Endodermal cell (in vitro differentiated cells): ENCODE data around the gene PIF1. TPM values are rescaled to one million over a fixed set of nuclear protein-coding genes. Genes with fewer than 3 reads are reported as not detected.

Source experiments
- DNase-seq: peaks from one replicate; pipeline ENCODE4 v3.0.0-alpha.2; 2017
- H3K27ac ChIP-seq: 2 replicates; pipeline ENCODE4 v1.5.1; 2013; ENCODE audit warnings: mild to moderate bottlenecking, low read depth, low read length, moderate library complexity
- H3K27me3 ChIP-seq: 2 replicates; pipeline ENCODE4 v1.6.1; 2013; ENCODE audit warnings: mild to moderate bottlenecking, low read length, moderate library complexity; ENCODE audit not compliant: insufficient read depth, control insufficient read depth, poor library complexity, severe bottlenecking
- H3K36me3 ChIP-seq: 2 replicates; pipeline ENCODE4 v1.7.0; 2013; ENCODE audit warnings: mild to moderate bottlenecking, low read length, moderate library complexity; ENCODE audit not compliant: control insufficient read depth, insufficient read depth
- H3K4me1 ChIP-seq: one replicate; pipeline ENCODE4 v1.7.0; 2013; ENCODE audit warnings: low read length; ENCODE audit not compliant: control insufficient read depth, insufficient read depth
- H3K4me3 ChIP-seq: 2 replicates; pipeline ENCODE4 v1.5.1; 2013; ENCODE audit warnings: mild to moderate bottlenecking, low read length, moderate library complexity
- H3K9ac ChIP-seq: 2 replicates; pipeline ENCODE4 v1.6.1; 2013; ENCODE audit warnings: mild to moderate bottlenecking, low read length, moderate library complexity; ENCODE audit not compliant: poor library complexity, severe bottlenecking; ENCODE audit errors: extremely low read depth
- H3K9me3 ChIP-seq: 2 replicates; pipeline ENCODE4 v1.6.1; 2013; ENCODE audit warnings: mild to moderate bottlenecking, low read length, moderate library complexity; ENCODE audit not compliant: control insufficient read depth
- H3K27ac Mint-ChIP-seq: 2 replicates; pipeline ENCODE4 v1.8.0; 2020; ENCODE audit warnings: mixed read lengths
- H3K27me3 Mint-ChIP-seq: 2 replicates; pipeline ENCODE4 v1.8.0; 2021; ENCODE audit warnings: mild to moderate bottlenecking, mixed read lengths; ENCODE audit not compliant: insufficient read depth
- H3K36me3 Mint-ChIP-seq: 2 replicates; pipeline ENCODE4 v1.8.0; 2020; ENCODE audit warnings: low read depth, mixed read lengths
- H3K4me1 Mint-ChIP-seq: 2 replicates; pipeline ENCODE4 v1.8.0; 2020; ENCODE audit warnings: mixed read lengths
- H3K4me3 Mint-ChIP-seq: 2 replicates; pipeline ENCODE4 v1.8.0; 2020; ENCODE audit warnings: mild to moderate bottlenecking, moderate library complexity, mixed read lengths
- H3K9me3 Mint-ChIP-seq: 2 replicates; pipeline ENCODE4 v1.8.0; 2020; ENCODE audit warnings: mild to moderate bottlenecking, mixed read lengths
- CTCF ChIP-seq: fragments of 200-600 bp; sonication (generic); conservative IDR thresholded peaks from 2 replicates; pipeline ENCODE4 v1.5.0; 2021; ENCODE audit warnings: antibody characterized with exemption, mild to moderate bottlenecking
- WGBS, 2 experiments: methylation state at CpG; one replicate each; pipeline versions ENCODE4 v1.1.5 to v1.1.7; 2013; ENCODE audit warnings: missing lambda C conversion rate in 2 of 2, mixed read lengths in 1 of 2; ENCODE audit not compliant: insufficient coverage in 1 of 2, insufficient read length in 1 of 2; 5-methylcytosine and 5-hydroxymethylcytosine counted together
- long read RNA-seq, 4 experiments: library from polyadenylated mRNA in 2 of 4; library from RNA in 1 of 4; library from capped mRNA in 1 of 4; stranded (forward) in 3 of 4; unstranded in 1 of 4; transcript quantifications; one replicate each; pipeline ENCODE4 v2.0.0, GENCODE V29; 2020 to 2021; ENCODE audit warnings: inconsistent platforms in 1 of 4
- polyA plus RNA-seq, 2 experiments: library from polyadenylated mRNA; stranded (reverse); fragments of 50-300 nt; gene quantifications; one replicate each; pipeline ENCODE4 v1.2.3, GENCODE V29; 2013
- total RNA-seq, 2 donors: library from RNA; stranded (reverse); fragmentation: NEBNext Ultra II Directional in 1 of 2; extraction: Animal tissue kit (Norgen Biotek cat#: 25700) in 1 of 2; gene quantifications; 2 replicates in 1 of 2; 3 replicates in 1 of 2; pipeline ENCODE4 v1.2.1, GENCODE V29; 2021

Gene PIF1
- 10 to 100 TPM; 60.7 to 64.6 TPM for total RNA-seq
- polyA plus RNA-seq (2013, experiment 1 of 2): 46.2 TPM
- 44.8 TPM for polyA plus RNA-seq (2013, experiment 2 of 2)
- long read RNA-seq, experiment 1, partial matches to known transcripts: 4 of 7 reads
- long read RNA-seq, experiment 1, other reads (novel, unspliced or antisense): 3 of 7 reads
- long read RNA-seq, experiment 2, transcript PIF1-201 (13 exons, 2,687 nt): major isoform, 5 of 29 reads
- long read RNA-seq, experiment 2, partial matches to known transcripts: 6 of 29 reads
- long read RNA-seq, experiment 2, other reads (novel, unspliced or antisense): 18 of 29 reads
- long read RNA-seq, experiment 3, transcript PIF1-208 (3 exons, 1,631 nt): minor isoform, 7 of 130 reads
- long read RNA-seq, experiment 3, transcript PIF1-202 (13 exons, 2,278 nt): minor isoform, 5 of 130 reads
- long read RNA-seq, experiment 3, transcript PIF1-201 (13 exons, 2,687 nt): major isoform, 52 of 130 reads
- long read RNA-seq, experiment 3, partial matches to known transcripts: 13 of 130 reads
- long read RNA-seq, experiment 3, other reads (novel, unspliced or antisense): 47 of 130 reads
- long read RNA-seq, experiment 4, partial matches to known transcripts: 1 of 2 reads
- long read RNA-seq, experiment 4, other reads (novel, unspliced or antisense): 1 of 2 reads

DNA sequence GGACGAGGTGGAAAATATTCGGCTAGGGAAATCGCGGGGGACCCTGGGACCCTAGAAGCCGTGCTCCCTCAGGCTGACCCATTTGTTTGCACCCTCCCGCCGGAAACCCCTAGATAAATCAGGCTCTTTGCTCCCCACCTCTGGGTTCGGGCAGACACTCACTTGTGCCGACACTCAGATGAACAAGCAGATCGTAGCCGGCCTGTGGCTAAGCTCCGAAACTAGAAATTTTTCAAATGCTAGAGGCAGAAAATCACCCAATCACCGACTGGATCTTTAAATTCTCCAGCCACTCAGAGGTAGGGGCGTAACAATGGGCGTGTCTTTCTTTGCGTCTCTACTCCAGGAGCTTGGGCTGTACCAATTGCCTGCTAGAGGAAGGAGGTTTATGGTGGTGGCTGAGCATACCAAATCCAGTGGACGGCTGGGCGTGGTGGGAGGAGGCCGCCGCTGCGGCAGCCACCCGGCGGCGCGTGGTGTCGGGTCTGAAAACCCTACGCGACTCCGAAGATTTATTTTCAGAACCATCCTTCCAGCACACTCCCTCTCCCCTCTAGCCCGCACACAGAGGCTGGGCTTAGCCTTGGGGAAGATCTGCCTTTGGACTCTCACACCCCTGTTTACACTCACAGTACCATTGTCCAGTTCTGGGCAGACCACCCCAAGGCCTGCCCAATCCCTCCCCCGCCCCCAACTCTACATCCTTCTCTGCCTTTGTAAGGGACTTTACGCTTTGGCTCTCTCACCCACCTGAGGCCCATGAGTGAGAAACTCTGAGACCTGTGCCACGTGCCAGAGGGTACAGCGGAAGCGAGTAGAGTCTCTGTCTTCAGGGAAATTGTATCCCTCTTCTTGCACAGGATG, at the start of gene PIF1:
TSS of gene PIF1 (minus strand) at position 217 of the 864 bp plus-strand sequence. CDS start 1,312 bp downstream, outside the sequence.
- Mint-ChIP-seq H3K27me3 (no peaks in the 10 kb centered on the region), H3K36me3 (peaks cover 13% of the 10 kb centered on the region), H3K9me3 (no peaks in the 10 kb centered on the region), H3K27ac (peak within 1 kb of the TSS; percentile 97), H3K4me1 (peaks cover 18% of the 10 kb centered on the region), H3K4me3 (peak within 1 kb of the TSS; percentile 88)
- peaks cover 8% of the 10 kb centered on the region for H3K36me3 ChIP-seq
- WGBS, 2 experiments: 1 to 5% methylated on average over 14 to 35 of the region's 35 CpGs
- DNase-seq: peak; percentile 98
- H3K9me3 ChIP-seq: no peaks in the 10 kb centered on the region
- H3K27ac ChIP-seq: peak within 1 kb of the TSS; percentile 74
- H3K4me3 ChIP-seq: peak within 1 kb of the TSS; percentile 92
- no peak for TF ChIP-seq CTCF
- H3K9ac ChIP-seq: peak within 1 kb of the TSS; percentile 72
- H3K27me3 ChIP-seq: no peaks in the 10 kb centered on the region
- no peaks in the 10 kb centered on the region for H3K4me1 ChIP-seq

DNA sequence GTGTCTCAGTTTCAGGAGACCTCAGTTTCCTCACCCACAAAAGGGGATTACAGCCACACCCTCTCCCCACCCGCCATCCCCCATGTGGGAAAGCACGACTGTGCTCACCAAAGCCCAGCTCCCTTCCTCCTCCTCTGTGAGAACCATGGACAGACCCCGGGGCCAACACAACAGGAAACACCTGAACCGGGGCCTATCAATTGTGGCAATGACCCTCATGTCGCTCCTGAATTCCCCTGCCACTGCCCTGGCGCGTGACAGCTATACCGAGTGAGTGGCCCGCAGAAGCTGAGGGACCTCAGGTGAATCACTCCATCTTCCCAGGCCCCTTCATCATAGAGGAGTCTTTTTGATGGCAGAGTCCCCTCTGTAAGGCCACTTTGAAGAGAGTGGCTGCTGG, 44.9 kb upstream of the PIF1 start:
- 89 to 92% methylated on average over 5 to 9 of the region's 9 CpGs for WGBS, 2 experiments
- Mint-ChIP-seq H3K36me3 (no peaks in the 10 kb centered on the region), H3K4me3 (no peak overlapping the region)

More for the DNA sequence above, 44.9 kb upstream of the PIF1 start:
- H3K4me3 ChIP-seq: no peak overlapping the region
- DNase-seq: no peak
- no peaks in the 10 kb centered on the region for H3K27me3 ChIP-seq
- peaks cover 27% of the 10 kb centered on the region for H3K4me1 Mint-ChIP-seq
- TF ChIP-seq CTCF: no peak
- H3K27ac ChIP-seq: no peak overlapping the region
- no peak overlapping the region for H3K9ac ChIP-seq
- peaks cover 7% of the 10 kb centered on the region for H3K4me1 ChIP-seq
- no peaks in the 10 kb centered on the region for H3K9me3 ChIP-seq
- H3K27me3 Mint-ChIP-seq: no peaks in the 10 kb centered on the region
- no peak overlapping the region for H3K27ac Mint-ChIP-seq
- H3K9me3 Mint-ChIP-seq: no peaks in the 10 kb centered on the region
- H3K36me3 ChIP-seq: no peaks in the 10 kb centered on the region
